HG03280 (cell line): Measurements from ENCODE around the gene SOD3.

Experiments
- ATAC-seq: cut with Tn5 transposase; IDR thresholded peaks from one replicate; pipeline ENCODE4 v1.9.1; 2021; ENCODE audit warnings: mild to moderate bottlenecking, moderate library complexity; ENCODE audit not compliant: unreplicated experiment

SOD3 gene

GRCh38 chr4:24801136-24801855 lies 5.9 kb downstream of the SOD3 start:
- no peak for ATAC-seq

GRCh38 chr4:24802648-24803047 lies 7.3 kb downstream of the SOD3 start:
- no peak for ATAC-seq

- no peak for ATAC-seq
These were observed 9.7 kb downstream of the SOD3 start for GRCh38 chr4:24805067-24805466.

GRCh38 chr4:24805566-24805965 lies 10.2 kb downstream of the SOD3 start:
- no peak for ATAC-seq

GRCh38 chr4:24806206-24806990 lies 11.0 kb downstream of the SOD3 start:
- no peak for ATAC-seq

GRCh38 chr4:24807611-24808010 lies 12.2 kb downstream of the SOD3 start:
- ATAC-seq = no peak

GRCh38 chr4:24808261-24808660 lies 12.9 kb downstream of the SOD3 start:
- ATAC-seq = no peak

- no peak for ATAC-seq
These were observed 13.6 kb downstream of the SOD3 start for GRCh38 chr4:24808955-24809354.

- no peak for ATAC-seq
These were observed 14.0 kb downstream of the SOD3 start for GRCh38 chr4:24809376-24809775.

GRCh38 chr4:24809815-24810405 lies 14.5 kb downstream of the SOD3 start:
- no peak for ATAC-seq

- no peak for ATAC-seq
These were observed 15.7 kb downstream of the SOD3 start for GRCh38 chr4:24810871-24811631.

- no peak for ATAC-seq
These were observed 18.4 kb downstream of the SOD3 start for GRCh38 chr4:24813732-24814131.

- no peak for ATAC-seq
These were observed 21.4 kb downstream of the SOD3 start for GRCh38 chr4:24816797-24817196.

- ATAC-seq = no peak
These were observed 25.2 kb downstream of the SOD3 start for GRCh38 chr4:24820541-24820940.

GRCh38 chr4:24824720-24825119 lies 29.3 kb downstream of the SOD3 start:
- no peak for ATAC-seq

GRCh38 chr4:24831637-24832036 lies 36.3 kb downstream of the SOD3 start:
- ATAC-seq = no peak

GRCh38 chr4:24835696-24836095 lies 40.3 kb downstream of the SOD3 start:
- ATAC-seq = no peak

- ATAC-seq = no peak
These were observed 41.4 kb downstream of the SOD3 start for GRCh38 chr4:24836661-24837242.

GRCh38 chr4:24837336-24837735 lies 42.0 kb downstream of the SOD3 start:
- no peak for ATAC-seq

- ATAC-seq = no peak
These were observed 42.4 kb downstream of the SOD3 start for GRCh38 chr4:24837781-24838180.

GRCh38 chr4:24840362-24840761 lies 45.0 kb downstream of the SOD3 start:
- ATAC-seq = no peak
